GM12873 (cell line): Measurements from ENCODE around the gene MPP4.

Experiments used
- TF ChIP-seq, protein P1 (sequence below): IDR thresholded peaks from 2 replicates; pipeline ENCODE4 v1.5.1; 2012; ENCODE audit warnings: low read depth, mild to moderate bottlenecking, moderate library complexity, low read length, control low read depth; ENCODE audit not compliant: insufficient read depth; ENCODE audit errors: missing control alignments

Gene MPP4

GRCh38 chr2:201699416-201699815 is 972 bp upstream of the MPP4 start:
- TF ChIP-seq, protein P1, sequence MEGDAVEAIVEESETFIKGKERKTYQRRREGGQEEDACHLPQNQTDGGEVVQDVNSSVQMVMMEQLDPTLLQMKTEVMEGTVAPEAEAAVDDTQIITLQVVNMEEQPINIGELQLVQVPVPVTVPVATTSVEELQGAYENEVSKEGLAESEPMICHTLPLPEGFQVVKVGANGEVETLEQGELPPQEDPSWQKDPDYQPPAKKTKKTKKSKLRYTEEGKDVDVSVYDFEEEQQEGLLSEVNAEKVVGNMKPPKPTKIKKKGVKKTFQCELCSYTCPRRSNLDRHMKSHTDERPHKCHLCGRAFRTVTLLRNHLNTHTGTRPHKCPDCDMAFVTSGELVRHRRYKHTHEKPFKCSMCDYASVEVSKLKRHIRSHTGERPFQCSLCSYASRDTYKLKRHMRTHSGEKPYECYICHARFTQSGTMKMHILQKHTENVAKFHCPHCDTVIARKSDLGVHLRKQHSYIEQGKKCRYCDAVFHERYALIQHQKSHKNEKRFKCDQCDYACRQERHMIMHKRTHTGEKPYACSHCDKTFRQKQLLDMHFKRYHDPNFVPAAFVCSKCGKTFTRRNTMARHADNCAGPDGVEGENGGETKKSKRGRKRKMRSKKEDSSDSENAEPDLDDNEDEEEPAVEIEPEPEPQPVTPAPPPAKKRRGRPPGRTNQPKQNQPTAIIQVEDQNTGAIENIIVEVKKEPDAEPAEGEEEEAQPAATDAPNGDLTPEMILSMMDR, result no peak

- TF ChIP-seq, protein P1, result no peak
Observed at GRCh38 chr2:201697899-201698298, 545 bp downstream of the MPP4 start.

GRCh38 chr2:201696151-201696659 is 2.2 kb downstream of the MPP4 start:
- TF ChIP-seq, protein P1, result no peak

DNA sequence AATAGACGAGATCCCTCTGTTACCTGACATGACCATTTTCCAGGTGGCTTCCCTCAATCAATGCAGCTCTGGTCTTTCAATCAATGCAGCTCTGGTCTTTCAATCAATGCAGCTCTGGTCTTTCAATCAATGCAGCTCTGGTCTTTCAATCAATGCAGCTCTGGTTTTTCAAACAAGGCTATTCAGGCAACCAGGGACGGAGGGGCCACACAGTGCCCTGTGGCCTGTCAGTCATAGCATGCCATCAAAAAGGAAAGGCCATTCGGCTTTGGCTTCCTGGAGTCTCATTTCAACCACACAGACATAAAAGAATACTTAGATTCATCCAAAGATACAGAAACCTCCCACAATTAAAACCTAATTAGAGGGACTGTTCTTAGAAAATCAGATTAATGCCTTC is 13.3 kb downstream of the MPP4 start:
- TF ChIP-seq, protein P1, result no peak

DNA sequence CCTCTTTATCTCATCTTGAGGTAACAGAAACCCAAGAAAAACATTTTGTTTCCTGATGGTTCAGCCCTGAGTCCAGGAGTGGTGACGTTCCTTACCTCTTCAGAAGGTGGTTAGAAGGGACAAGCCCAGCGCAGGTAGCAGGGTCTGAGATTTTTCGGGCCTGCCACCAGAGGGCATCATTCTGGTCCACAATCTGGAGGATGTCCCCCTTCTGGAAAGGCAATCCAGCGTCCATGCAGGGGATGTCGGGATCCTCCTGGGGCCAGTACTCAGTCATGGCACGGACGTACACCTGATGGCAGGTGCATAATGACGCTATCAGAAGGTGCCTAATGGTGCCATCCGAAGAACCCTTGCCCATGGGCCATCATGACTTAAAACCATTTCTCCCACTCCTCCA is 17.7 kb downstream of the MPP4 start:
- TF ChIP-seq, protein P1, result peak; percentile 74

DNA sequence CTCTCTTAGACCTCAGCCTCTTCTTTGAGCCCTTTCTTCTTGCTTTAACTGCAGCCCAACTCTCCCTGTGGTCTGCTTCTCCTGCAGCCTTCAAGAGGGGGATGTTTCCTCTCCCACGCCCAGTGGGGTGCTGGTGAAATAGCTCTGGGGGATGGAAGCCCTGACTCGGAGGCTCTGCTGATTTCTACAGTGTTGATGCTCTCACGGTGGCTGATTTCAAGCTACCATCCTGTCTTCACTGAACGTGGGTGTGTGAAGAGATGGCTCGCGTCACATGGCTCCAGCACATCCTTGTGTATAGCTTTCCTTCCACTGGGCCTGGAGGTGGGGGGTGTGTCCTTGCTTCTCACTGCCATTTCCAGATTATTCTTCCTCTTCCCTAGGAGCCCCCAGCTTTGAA is 20.0 kb downstream of the MPP4 start:
- TF ChIP-seq, protein P1, result no peak

DNA sequence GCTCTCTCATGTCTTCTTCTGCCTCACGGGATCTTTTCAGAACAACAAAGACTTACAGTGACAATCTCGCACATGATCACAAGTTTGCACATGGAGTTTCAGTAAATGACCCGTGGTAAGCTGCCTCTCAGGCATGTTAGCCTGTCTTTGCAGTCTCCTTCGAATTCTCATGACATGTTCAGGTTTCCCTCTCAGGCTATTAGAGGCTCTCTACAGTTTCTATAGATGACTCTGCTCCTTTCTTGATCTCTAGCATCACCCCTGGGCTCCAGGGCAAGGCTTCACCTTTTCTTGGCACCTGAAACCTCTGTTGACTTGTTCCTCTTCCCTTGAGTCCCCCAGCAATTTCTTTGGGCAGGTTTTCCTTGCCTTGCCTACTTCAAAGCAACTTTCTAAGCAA is 23.0 kb downstream of the MPP4 start:
- TF ChIP-seq, protein P1, result no peak
